HCT116 (cell line): ENCODE results near the gene ZC3H12D. TPM values are rescaled to one million over a fixed set of nuclear protein-coding genes. Genes with fewer than 3 reads are reported as not detected.

Experiments
- ATAC-seq: fragments of 200-7000 bp; cut with Tn5 transposase; 2 replicates; pipeline ENCODE4 v1.9.1; 2020; ENCODE audit warnings: mild to moderate bottlenecking, moderate library complexity
- BruUV-seq: library from RNA; stranded (reverse); fragments of 400-500 nt; replicated peaks from 2 replicates; lab custom pipeline; 2021; lab: Mats Ljungman, UMichigan
- CTCF ChIA-PET: fragments of 300-600 bp; sonication (Branson Sonifier 250); formaldehyde crosslinking; loops from one replicate; lab custom pipeline; 2021; ENCODE audit warnings: antibody characterized with exemption; lab: Charles Lee
- POLR2A ChIA-PET: fragments of 300-600, 350-600 bp; sonication (Branson Sonifier 250); formaldehyde crosslinking; loops from one replicate; lab custom pipeline; 2021; ENCODE audit warnings: antibody characterized with exemption; lab: Charles Lee
- RAD21 ChIA-PET, 2 experiments: fragments of 300-600 bp; sonication (Branson Sonifier 250); formaldehyde crosslinking; loops; one replicate each; lab custom pipeline; 2023; ENCODE audit warnings: low total read pairs in 2 of 2; ENCODE audit not compliant: uncharacterized antibody in 2 of 2, unreplicated experiment in 2 of 2, low non-redundant PET in 1 of 2; lab: Charles Lee
- DNase-seq: peaks from one replicate; pipeline ENCODE4 v3.0.0-alpha.2; 2010; ENCODE audit warnings: low read depth, low spot score
- H2AFZ ChIP-seq: fragments of 200-600 bp; shearing (Covaris generic), sonication (generic); 2 replicates; pipeline ENCODE4 v1.6.1; 2017; ENCODE audit warnings: low read depth, mixed run types, mixed read lengths, antibody characterized with exemption, low read length; ENCODE audit not compliant: poor library complexity, severe bottlenecking
- H3K27ac ChIP-seq: 2 replicates; pipeline ENCODE4 v1.5.1; 2012; ENCODE audit warnings: low read depth, low read length
- H3K27me3 ChIP-seq: fragments of 200-600 bp; sonication (generic); 2 replicates; pipeline ENCODE4 v1.6.1; 2016; ENCODE audit warnings: mixed run types, low read length, mixed read lengths; ENCODE audit not compliant: insufficient read depth
- H3K36me3 ChIP-seq, 2 experiments: fragments of 200-500 bp in 1 of 2; fragments of 200-600 bp in 1 of 2; sonication (Bioruptor generic) in 1 of 2; sonication (generic) in 1 of 2; 2 replicates each; pipeline versions ENCODE4 v1.5.1 to v1.6.1; 2014 to 2016; ENCODE audit warnings: low read length in 2 of 2, inconsistent platforms in 1 of 2, mixed read lengths in 1 of 2, mixed run types in 1 of 2; ENCODE audit not compliant: insufficient read depth in 2 of 2, control insufficient read depth in 1 of 2
- H3K4me1 ChIP-seq, 2 experiments: fragments of 200-600 bp in 1 of 2; sonication (generic) in 1 of 2; 2 replicates each; pipeline versions ENCODE4 v1.5.1 to v1.6.1; 2012 to 2017; ENCODE audit warnings: low read length in 2 of 2, inconsistent platforms in 1 of 2, mild to moderate bottlenecking in 1 of 2, mixed read lengths in 1 of 2, mixed run types in 1 of 2, moderate library complexity in 1 of 2; ENCODE audit not compliant: insufficient read depth in 2 of 2, control insufficient read depth in 1 of 2
- H3K4me2 ChIP-seq: fragments of 200-600 bp; sonication (generic); 2 replicates; pipeline ENCODE4 v1.6.1; 2017; ENCODE audit warnings: mixed run types, low read length, mixed read lengths
- H3K4me3 ChIP-seq, 2 experiments: fragments of 200-600 bp in 1 of 2; sonication (generic) in 1 of 2; replicated peaks in 1 of 2; 2 replicates each; pipeline ENCODE4 v1.5.1; 2011 to 2016; ENCODE audit warnings: low read length in 2 of 2, control low read depth in 1 of 2, low read depth in 1 of 2, mild to moderate bottlenecking in 1 of 2, mixed read lengths in 1 of 2, mixed run types in 1 of 2
- H3K79me2 ChIP-seq: fragments of 200-600 bp; sonication (generic); 2 replicates; pipeline ENCODE4 v1.6.1; 2017; ENCODE audit warnings: mild to moderate bottlenecking, mixed run types, low read length, moderate library complexity, mixed read lengths; ENCODE audit not compliant: insufficient read depth
- H3K9ac ChIP-seq: fragments of 200-600 bp; sonication (generic); 2 replicates; pipeline ENCODE4 v1.6.1; 2016; ENCODE audit warnings: low read length, mixed read lengths
- H3K9me2 ChIP-seq: fragments of 200-600 bp; sonication (generic), shearing (Covaris generic); 2 replicates; pipeline ENCODE4 v1.6.1; 2017; ENCODE audit warnings: mixed run types, mild to moderate bottlenecking, moderate library complexity; ENCODE audit not compliant: insufficient read depth
- H3K9me3 ChIP-seq, 2 experiments: fragments of 200-500 bp in 1 of 2; fragments of 200-600 bp in 1 of 2; sonication (Bioruptor generic) in 1 of 2; sonication (generic) in 1 of 2; 2 replicates each; pipeline ENCODE4 v1.6.1; 2014 to 2017; ENCODE audit warnings: low read length in 2 of 2, mixed read lengths in 2 of 2, inconsistent platforms in 1 of 2, low read depth in 1 of 2, mild to moderate bottlenecking in 1 of 2, mixed run types in 1 of 2, moderate library complexity in 1 of 2; ENCODE audit not compliant: control insufficient read depth in 1 of 2, insufficient read depth in 1 of 2
- H4K20me1 ChIP-seq: fragments of 200-600 bp; sonication (generic), shearing (Covaris generic); 2 replicates; pipeline ENCODE4 v1.6.1; 2017; ENCODE audit warnings: mixed run types, mild to moderate bottlenecking, moderate library complexity; ENCODE audit not compliant: insufficient read depth
- EZH2phosphoT487 ChIP-seq: fragments of 200-600 bp; IDR thresholded peaks from 2 replicates; pipeline ENCODE4 v1.6.1; 2018; ENCODE audit warnings: antibody characterized with exemption, borderline replicate concordance
- FOSL1 ChIP-seq: IDR thresholded peaks from 2 replicates; pipeline ENCODE4 v1.6.1; 2012; ENCODE audit warnings: low read depth
- POLR2A ChIP-seq: IDR thresholded peaks from 2 replicates; pipeline ENCODE4 v1.7.0; 2011; ENCODE audit warnings: borderline replicate concordance; ENCODE audit not compliant: insufficient read depth, insufficient read length; ENCODE audit errors: extremely low read depth
- POLR2AphosphoS5 ChIP-seq: IDR thresholded peaks from 2 replicates; pipeline ENCODE4 v1.6.1; 2011; ENCODE audit warnings: mild to moderate bottlenecking, low read depth, low read length, moderate library complexity
- SP1 ChIP-seq: IDR thresholded peaks from 2 replicates; pipeline ENCODE4 v1.6.1; 2012; ENCODE audit warnings: low read depth
- SRF ChIP-seq: IDR thresholded peaks from 2 replicates; pipeline ENCODE4 v1.6.1; 2012; ENCODE audit warnings: low read depth
- TCF7L2 ChIP-seq: IDR thresholded peaks from 2 replicates; pipeline ENCODE4 v1.7.0; 2011; ENCODE audit warnings: borderline replicate concordance, inconsistent platforms; ENCODE audit not compliant: insufficient read depth, insufficient read length; ENCODE audit errors: extremely low read depth
- YY1 ChIP-seq: IDR thresholded peaks from 2 replicates; pipeline ENCODE4 v1.6.1; 2011; ENCODE audit warnings: low read length, low read depth, moderate library complexity, mild to moderate bottlenecking; ENCODE audit not compliant: insufficient replicate concordance; ENCODE audit errors: extremely low read depth
- intact Hi-C: fragments of 100-400 bp; cut with micrococcal nuclease; formaldehyde crosslinking; loops from 2 replicates; pipeline ENCODE4 v1.10.0; 2022
- total RNA-seq: library from RNA; stranded (reverse); gene quantifications from one replicate; pipeline ENCODE4 v1.2.1, GENCODE V29; 2021; ENCODE audit not compliant: unreplicated experiment
- TF ChIP-seq, protein P1 (sequence below), 3 experiments: fragments of 200-600 bp in 1 of 3; sonication (generic) in 1 of 3; IDR thresholded peaks in 2 of 3; conservative IDR thresholded peaks in 1 of 3; 2 replicates each; pipeline ENCODE4 v1.5.1; 2012 to 2017; ENCODE audit warnings: low read depth in 2 of 3, low read length in 2 of 3, antibody characterized with exemption in 1 of 3, borderline replicate concordance in 1 of 3, control low read depth in 1 of 3, mild to moderate bottlenecking in 1 of 3, mixed read lengths in 1 of 3, mixed run types in 1 of 3, moderate library complexity in 1 of 3; ENCODE audit not compliant: insufficient read depth in 1 of 3
- TF ChIP-seq, protein P2 (sequence below): IDR thresholded peaks from 2 replicates; pipeline ENCODE4 v1.6.1; 2011; ENCODE audit warnings: mild to moderate bottlenecking, low read length, moderate library complexity; ENCODE audit not compliant: insufficient replicate concordance; ENCODE audit errors: extremely low read depth
- TF ChIP-seq, protein P3 (sequence below): IDR thresholded peaks from 2 replicates; pipeline ENCODE4 v1.6.1; 2012; ENCODE audit warnings: low read depth

Gene ZC3H12D
- total RNA-seq, 1 experiment from 2014 or later = 0.30 TPM

DNA sequence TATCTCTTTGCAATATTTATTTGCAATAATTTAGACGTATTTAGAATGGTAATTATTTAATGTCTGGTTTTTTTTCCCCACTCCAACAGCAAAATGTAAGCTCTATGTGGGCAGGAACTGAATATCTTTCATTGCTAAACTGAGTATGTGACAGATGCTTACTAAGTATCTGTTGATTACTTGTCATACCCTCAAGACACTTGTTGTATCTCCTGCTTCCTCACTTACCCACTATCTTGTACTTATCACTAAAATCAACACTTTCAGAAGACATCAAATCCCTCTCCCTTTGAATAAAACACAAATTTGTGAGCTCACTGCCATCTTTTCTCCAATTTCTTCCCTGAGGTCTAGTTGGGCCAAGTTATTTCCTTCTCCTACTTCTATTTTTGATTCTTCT is 30.7 kb upstream of the ZC3H12D start:
- Histone ChIP-seq H3K79me2 (no peaks in the 10 kb centered on the region), H3K27ac (no peak overlapping the region), H3K36me3 (peaks cover 22 to 25% of the 10 kb centered on the region in 2 experiments), H3K27me3 (no peaks in the 10 kb centered on the region), H3K4me2 (no peak overlapping the region), H3K9me2 (no peaks in the 10 kb centered on the region), H3K9ac (no peak overlapping the region), H3K4me3 (no peak overlapping the region), H3K4me1 (no peaks in the 10 kb centered on the region), H2AFZ (no peak overlapping the region), H4K20me1 (peaks cover 3% of the 10 kb centered on the region; the same call in 1 of the 2 replicates), H3K9me3 (no peaks in the 10 kb centered on the region)
- no peak for ATAC-seq
- CTCF ChIA-PET = interaction anchor here (1.0 to 1.9 kb wide), 2 partner anchors 433 to 487 kb away, joined by 4 to 7 read pairs; no protein-coding TSS in a partner anchor
- BruUV-seq = no TSS peak
- no peak for TF ChIP-seq SP1
- DNase-seq = no peak
- intact Hi-C loops = loop anchor here (5.0 to 10.0 kb wide), 2 partner anchors 83 to 941 kb away; no protein-coding TSS in a partner anchor
- RAD21 ChIA-PET = no interaction called here
- POLR2A ChIA-PET = no interaction called here

DNA sequence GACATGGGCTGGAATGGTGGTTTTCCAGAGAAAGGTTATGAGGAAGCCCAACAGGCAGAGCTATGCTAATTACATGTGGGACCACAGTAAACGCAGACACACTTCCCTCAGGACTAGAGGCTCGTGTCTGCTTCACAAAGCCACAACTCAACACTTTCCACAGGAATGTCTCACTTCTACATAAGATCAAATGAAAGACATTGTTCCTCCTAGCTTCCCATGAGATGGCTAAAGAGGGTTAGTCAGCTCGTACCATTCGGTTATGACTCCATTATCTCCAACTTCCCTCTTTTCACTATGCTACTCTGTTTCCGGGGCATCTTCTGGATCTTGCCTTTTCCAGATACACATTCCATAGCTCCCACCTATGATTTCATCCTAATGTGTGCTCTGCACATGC is 29.1 kb upstream of the ZC3H12D start:
- RAD21 ChIA-PET = no interaction called here
- no peak for DNase-seq
- Histone ChIP-seq H3K27me3 (no peaks in the 10 kb centered on the region), H3K27ac (no peak overlapping the region), H3K4me1 (no peaks in the 10 kb centered on the region), H3K9me2 (no peaks in the 10 kb centered on the region), H2AFZ (no peak overlapping the region), H3K4me2 (no peak overlapping the region), H3K9me3 (no peaks in the 10 kb centered on the region), H3K4me3 (no peak overlapping the region), H3K9ac (no peak overlapping the region), H3K79me2 (no peaks in the 10 kb centered on the region), H4K20me1 (peaks cover 3% of the 10 kb centered on the region; the same call in 1 of the 2 replicates), H3K36me3 (peaks cover 9 to 20% of the 10 kb centered on the region in 2 experiments)
- POLR2A ChIA-PET = no interaction called here
- intact Hi-C loops = loop anchor here (10.0 kb wide), 1 partner anchor 939 kb away; no protein-coding TSS in a partner anchor
- CTCF ChIA-PET = no interaction called here
- no TSS peak for BruUV-seq
- no peak for ATAC-seq
- no peak for TF ChIP-seq YY1
- no peak for TF ChIP-seq POLR2A
- no peak for TF ChIP-seq EZH2phosphoT487
- TF ChIP-seq TCF7L2 = no peak
- TF ChIP-seq, protein P1, sequence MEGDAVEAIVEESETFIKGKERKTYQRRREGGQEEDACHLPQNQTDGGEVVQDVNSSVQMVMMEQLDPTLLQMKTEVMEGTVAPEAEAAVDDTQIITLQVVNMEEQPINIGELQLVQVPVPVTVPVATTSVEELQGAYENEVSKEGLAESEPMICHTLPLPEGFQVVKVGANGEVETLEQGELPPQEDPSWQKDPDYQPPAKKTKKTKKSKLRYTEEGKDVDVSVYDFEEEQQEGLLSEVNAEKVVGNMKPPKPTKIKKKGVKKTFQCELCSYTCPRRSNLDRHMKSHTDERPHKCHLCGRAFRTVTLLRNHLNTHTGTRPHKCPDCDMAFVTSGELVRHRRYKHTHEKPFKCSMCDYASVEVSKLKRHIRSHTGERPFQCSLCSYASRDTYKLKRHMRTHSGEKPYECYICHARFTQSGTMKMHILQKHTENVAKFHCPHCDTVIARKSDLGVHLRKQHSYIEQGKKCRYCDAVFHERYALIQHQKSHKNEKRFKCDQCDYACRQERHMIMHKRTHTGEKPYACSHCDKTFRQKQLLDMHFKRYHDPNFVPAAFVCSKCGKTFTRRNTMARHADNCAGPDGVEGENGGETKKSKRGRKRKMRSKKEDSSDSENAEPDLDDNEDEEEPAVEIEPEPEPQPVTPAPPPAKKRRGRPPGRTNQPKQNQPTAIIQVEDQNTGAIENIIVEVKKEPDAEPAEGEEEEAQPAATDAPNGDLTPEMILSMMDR (IDR thresholded peaks at IDR 0.05 in 2 of 3, conservative IDR thresholded peaks at IDR 0.05 in 1 of 3; ENCODE audit: borderline replicate concordance in 1 of 3, insufficient read depth in 1 of 3, low read depth in 2 of 3, low read length in 2 of 3) = no peak
- no peak for TF ChIP-seq SRF
- TF ChIP-seq, protein P2, sequence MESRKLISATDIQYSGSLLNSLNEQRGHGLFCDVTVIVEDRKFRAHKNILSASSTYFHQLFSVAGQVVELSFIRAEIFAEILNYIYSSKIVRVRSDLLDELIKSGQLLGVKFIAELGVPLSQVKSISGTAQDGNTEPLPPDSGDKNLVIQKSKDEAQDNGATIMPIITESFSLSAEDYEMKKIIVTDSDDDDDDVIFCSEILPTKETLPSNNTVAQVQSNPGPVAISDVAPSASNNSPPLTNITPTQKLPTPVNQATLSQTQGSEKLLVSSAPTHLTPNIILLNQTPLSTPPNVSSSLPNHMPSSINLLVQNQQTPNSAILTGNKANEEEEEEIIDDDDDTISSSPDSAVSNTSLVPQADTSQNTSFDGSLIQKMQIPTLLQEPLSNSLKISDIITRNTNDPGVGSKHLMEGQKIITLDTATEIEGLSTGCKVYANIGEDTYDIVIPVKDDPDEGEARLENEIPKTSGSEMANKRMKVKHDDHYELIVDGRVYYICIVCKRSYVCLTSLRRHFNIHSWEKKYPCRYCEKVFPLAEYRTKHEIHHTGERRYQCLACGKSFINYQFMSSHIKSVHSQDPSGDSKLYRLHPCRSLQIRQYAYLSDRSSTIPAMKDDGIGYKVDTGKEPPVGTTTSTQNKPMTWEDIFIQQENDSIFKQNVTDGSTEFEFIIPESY = no peak
- no peak for TF ChIP-seq FOSL1
- no peak for TF ChIP-seq POLR2AphosphoS5
- TF ChIP-seq, protein P3, sequence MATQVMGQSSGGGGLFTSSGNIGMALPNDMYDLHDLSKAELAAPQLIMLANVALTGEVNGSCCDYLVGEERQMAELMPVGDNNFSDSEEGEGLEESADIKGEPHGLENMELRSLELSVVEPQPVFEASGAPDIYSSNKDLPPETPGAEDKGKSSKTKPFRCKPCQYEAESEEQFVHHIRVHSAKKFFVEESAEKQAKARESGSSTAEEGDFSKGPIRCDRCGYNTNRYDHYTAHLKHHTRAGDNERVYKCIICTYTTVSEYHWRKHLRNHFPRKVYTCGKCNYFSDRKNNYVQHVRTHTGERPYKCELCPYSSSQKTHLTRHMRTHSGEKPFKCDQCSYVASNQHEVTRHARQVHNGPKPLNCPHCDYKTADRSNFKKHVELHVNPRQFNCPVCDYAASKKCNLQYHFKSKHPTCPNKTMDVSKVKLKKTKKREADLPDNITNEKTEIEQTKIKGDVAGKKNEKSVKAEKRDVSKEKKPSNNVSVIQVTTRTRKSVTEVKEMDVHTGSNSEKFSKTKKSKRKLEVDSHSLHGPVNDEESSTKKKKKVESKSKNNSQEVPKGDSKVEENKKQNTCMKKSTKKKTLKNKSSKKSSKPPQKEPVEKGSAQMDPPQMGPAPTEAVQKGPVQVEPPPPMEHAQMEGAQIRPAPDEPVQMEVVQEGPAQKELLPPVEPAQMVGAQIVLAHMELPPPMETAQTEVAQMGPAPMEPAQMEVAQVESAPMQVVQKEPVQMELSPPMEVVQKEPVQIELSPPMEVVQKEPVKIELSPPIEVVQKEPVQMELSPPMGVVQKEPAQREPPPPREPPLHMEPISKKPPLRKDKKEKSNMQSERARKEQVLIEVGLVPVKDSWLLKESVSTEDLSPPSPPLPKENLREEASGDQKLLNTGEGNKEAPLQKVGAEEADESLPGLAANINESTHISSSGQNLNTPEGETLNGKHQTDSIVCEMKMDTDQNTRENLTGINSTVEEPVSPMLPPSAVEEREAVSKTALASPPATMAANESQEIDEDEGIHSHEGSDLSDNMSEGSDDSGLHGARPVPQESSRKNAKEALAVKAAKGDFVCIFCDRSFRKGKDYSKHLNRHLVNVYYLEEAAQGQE = no peak
- no peak for TF ChIP-seq SP1
